OCI-LY1 (cell line): ENCODE data around the gene LIN7B.

Experiments used
- H2AFZ ChIP-seq: fragments of 200-600 bp; sonication (generic), shearing (Covaris generic); 2 replicates; pipeline ENCODE4 v1.6.0; 2014; ENCODE audit warnings: antibody characterized with exemption, mild to moderate bottlenecking, low read length
- H3F3A ChIP-seq: fragments of 200-600 bp; sonication (generic), shearing (Covaris generic); 2 replicates; pipeline ENCODE4 v1.6.0; 2014; ENCODE audit warnings: mild to moderate bottlenecking, antibody characterized with exemption, low read length, moderate library complexity; ENCODE audit not compliant: insufficient read depth
- H3K27ac ChIP-seq: fragments of 200-600 bp; sonication (generic); 2 replicates; pipeline ENCODE4 v1.5.1; 2014; ENCODE audit warnings: low read length, mixed run types, mild to moderate bottlenecking, low read depth; ENCODE audit not compliant: poor library complexity, severe bottlenecking
- H3K27me3 ChIP-seq: fragments of 200-600 bp; sonication (generic); 2 replicates; pipeline ENCODE4 v1.6.0; 2014; ENCODE audit warnings: antibody characterized with exemption, mild to moderate bottlenecking, low read length, moderate library complexity; ENCODE audit not compliant: insufficient read depth
- H3K36me3 ChIP-seq: fragments of 200-600 bp; sonication (generic); 2 replicates; pipeline ENCODE4 v1.6.1; 2014; ENCODE audit warnings: mild to moderate bottlenecking, antibody characterized with exemption, low read length, moderate library complexity, mixed read lengths; ENCODE audit not compliant: insufficient read depth
- H3K4me1 ChIP-seq: fragments of 200-600 bp; sonication (generic); 2 replicates; pipeline ENCODE4 v1.5.1; 2014; ENCODE audit warnings: mild to moderate bottlenecking, low read length, moderate library complexity; ENCODE audit not compliant: insufficient read depth, severe bottlenecking
- H3K4me2 ChIP-seq: fragments of 200-600 bp; sonication (generic), shearing (Covaris generic); 2 replicates; pipeline ENCODE4 v1.6.1; 2014; ENCODE audit warnings: low read length
- H3K4me3 ChIP-seq: fragments of 200-600 bp; sonication (generic); 2 replicates; pipeline ENCODE4 v1.5.1; 2014; ENCODE audit warnings: low read length, low read depth, mild to moderate bottlenecking, mixed read lengths; ENCODE audit not compliant: poor library complexity, severe bottlenecking
- H3K79me2 ChIP-seq: fragments of 200-600 bp; shearing (Covaris generic); 2 replicates; pipeline ENCODE4 v1.6.1; 2016; ENCODE audit warnings: mixed run types, low read length, mixed read lengths; ENCODE audit not compliant: insufficient read depth
- H3K9ac ChIP-seq: fragments of 200-600 bp; sonication (generic), shearing (Covaris generic); 2 replicates; pipeline ENCODE4 v1.6.1; 2014; ENCODE audit warnings: mild to moderate bottlenecking, low read length, mixed read lengths
- H3K9me2 ChIP-seq: fragments of 200-600 bp; sonication (generic), shearing (Covaris generic); 2 replicates; pipeline ENCODE4 v1.6.1; 2014; ENCODE audit warnings: low read depth, mild to moderate bottlenecking, low read length, mixed read lengths
- H3K9me3 ChIP-seq: fragments of 200-600 bp; shearing (Covaris generic); 2 replicates; pipeline ENCODE4 v1.6.1; 2014; ENCODE audit warnings: low read length, mixed read lengths
- H4K20me1 ChIP-seq: fragments of 200-600 bp; sonication (generic), shearing (Covaris generic); 2 replicates; pipeline ENCODE4 v1.6.0; 2016; ENCODE audit warnings: mild to moderate bottlenecking, low read length; ENCODE audit not compliant: insufficient read depth
- EZH2 ChIP-seq: fragments of 200-600 bp; sonication (generic), shearing (Covaris generic); IDR thresholded peaks from 2 replicates; pipeline ENCODE4 v1.8.0; 2017; ENCODE audit warnings: borderline replicate concordance, mixed run types, mild to moderate bottlenecking, antibody characterized with exemption, low read length, moderate library complexity, mixed read lengths
- TF ChIP-seq, protein P1 (sequence below): fragments of 200-600 bp; sonication (generic), shearing (Covaris generic); IDR thresholded peaks from 2 replicates; pipeline ENCODE4 v1.5.1; 2017; ENCODE audit warnings: mild to moderate bottlenecking, antibody characterized with exemption, low read length, moderate library complexity, mixed read lengths

The LIN7B gene

GRCh38 chr19:49085020-49085867 lies 28.9 kb upstream of the LIN7B start, which contains the start of gene SNRNP70:
TSS of gene SNRNP70 (plus strand) at chr19:49085451. CDS start at chr19:49086415, 964 bp downstream.
- Histone ChIP-seq H3K4me3 (peak within 1 kb of the TSS; percentile 95), H3K4me2 (peak within 1 kb of the TSS; percentile 95), H3K9me3 (no peaks in the 10 kb centered on the region), H3F3A (no peaks in the 10 kb centered on the region), H3K27ac (peak within 1 kb of the TSS; percentile 58), H3K9ac (peak within 1 kb of the TSS; percentile 98), H2AFZ (no peak within 1 kb of the TSS), H3K27me3 (peaks cover 3% of the 10 kb centered on the region; the same call in 1 of the 2 replicates), H4K20me1 (peaks cover 7% of the 10 kb centered on the region; the same call in 1 of the 2 replicates), H3K9me2 (no peaks in the 10 kb centered on the region), H3K79me2 (peaks cover 37% of the 10 kb centered on the region), H3K4me1 (peaks cover 23% of the 10 kb centered on the region), H3K36me3 (peaks cover 39% of the 10 kb centered on the region)
- no peak for TF ChIP-seq EZH2
- TF ChIP-seq, protein P1, sequence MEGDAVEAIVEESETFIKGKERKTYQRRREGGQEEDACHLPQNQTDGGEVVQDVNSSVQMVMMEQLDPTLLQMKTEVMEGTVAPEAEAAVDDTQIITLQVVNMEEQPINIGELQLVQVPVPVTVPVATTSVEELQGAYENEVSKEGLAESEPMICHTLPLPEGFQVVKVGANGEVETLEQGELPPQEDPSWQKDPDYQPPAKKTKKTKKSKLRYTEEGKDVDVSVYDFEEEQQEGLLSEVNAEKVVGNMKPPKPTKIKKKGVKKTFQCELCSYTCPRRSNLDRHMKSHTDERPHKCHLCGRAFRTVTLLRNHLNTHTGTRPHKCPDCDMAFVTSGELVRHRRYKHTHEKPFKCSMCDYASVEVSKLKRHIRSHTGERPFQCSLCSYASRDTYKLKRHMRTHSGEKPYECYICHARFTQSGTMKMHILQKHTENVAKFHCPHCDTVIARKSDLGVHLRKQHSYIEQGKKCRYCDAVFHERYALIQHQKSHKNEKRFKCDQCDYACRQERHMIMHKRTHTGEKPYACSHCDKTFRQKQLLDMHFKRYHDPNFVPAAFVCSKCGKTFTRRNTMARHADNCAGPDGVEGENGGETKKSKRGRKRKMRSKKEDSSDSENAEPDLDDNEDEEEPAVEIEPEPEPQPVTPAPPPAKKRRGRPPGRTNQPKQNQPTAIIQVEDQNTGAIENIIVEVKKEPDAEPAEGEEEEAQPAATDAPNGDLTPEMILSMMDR, result no peak

DNA sequence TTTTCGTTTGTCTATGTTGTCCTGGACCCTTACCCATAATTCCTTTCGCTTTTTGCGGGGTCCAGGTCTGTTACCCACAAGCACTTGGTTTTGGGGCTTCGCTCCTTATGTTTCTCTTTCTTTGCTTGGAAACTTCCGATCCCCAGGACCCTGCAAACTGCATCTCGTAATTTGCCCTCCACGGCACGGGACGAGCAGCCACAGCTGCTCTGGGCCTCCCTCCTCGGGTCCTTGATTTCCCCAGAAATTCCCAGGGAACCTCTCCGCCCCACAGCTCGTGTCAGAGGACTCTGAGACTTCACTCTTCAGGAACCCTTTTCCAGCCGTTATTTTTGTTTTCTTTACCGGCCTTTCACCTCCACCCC lies 28.3 kb upstream of the LIN7B start:
- Histone ChIP-seq H3K9me2 (no peaks in the 10 kb centered on the region), H3K4me3 (peak overlapping the region; percentile 95), H3K4me2 (peak overlapping the region; percentile 95), H3K27me3 (peaks cover 3% of the 10 kb centered on the region; the same call in 1 of the 2 replicates), H3F3A (no peaks in the 10 kb centered on the region), H3K79me2 (peaks cover 40% of the 10 kb centered on the region), H3K36me3 (peaks cover 46% of the 10 kb centered on the region), H4K20me1 (peaks cover 9% of the 10 kb centered on the region; the same call in 1 of the 2 replicates), H3K4me1 (peaks cover 23% of the 10 kb centered on the region), H2AFZ (no peak overlapping the region), H3K9ac (peak overlapping the region; percentile 98), H3K9me3 (no peaks in the 10 kb centered on the region), H3K27ac (peak overlapping the region; percentile 31)
- TF ChIP-seq, protein P1, result no peak
- TF ChIP-seq EZH2, result no peak

GRCh38 chr19:49086296-49086695 lies 27.9 kb upstream of the LIN7B start:
- Histone ChIP-seq H3F3A (no peaks in the 10 kb centered on the region), H3K27me3 (peaks cover 3% of the 10 kb centered on the region; the same call in 1 of the 2 replicates), H3K4me1 (peaks cover 23% of the 10 kb centered on the region), H3K4me3 (peak overlapping the region; percentile 95), H3K9me2 (no peaks in the 10 kb centered on the region), H3K27ac (no peak overlapping the region), H3K79me2 (peaks cover 40% of the 10 kb centered on the region), H3K4me2 (peak overlapping the region; percentile 95), H2AFZ (no peak overlapping the region), H3K9me3 (no peaks in the 10 kb centered on the region), H3K36me3 (peaks cover 50% of the 10 kb centered on the region), H4K20me1 (peaks cover 9% of the 10 kb centered on the region; the same call in 1 of the 2 replicates), H3K9ac (peak overlapping the region; percentile 98)
- TF ChIP-seq, protein P1, result no peak
- no peak for TF ChIP-seq EZH2
